SW 1271 (cell line): Measurements from ENCODE around the gene ASPSCR1.

Source experiments
- DNase-seq, 2 experiments: peaks; one replicate each; lab custom pipeline; 2025; lab: John Stamatoyannopoulos, UW

ASPSCR1 gene

GRCh38 chr17:81999976-82000802 is 22.8 kb downstream of the ASPSCR1 start:
- DNase-seq: no peak

GRCh38 chr17:82000803-82001570 is 23.6 kb downstream of the ASPSCR1 start:
- DNase-seq: no peak

DNA sequence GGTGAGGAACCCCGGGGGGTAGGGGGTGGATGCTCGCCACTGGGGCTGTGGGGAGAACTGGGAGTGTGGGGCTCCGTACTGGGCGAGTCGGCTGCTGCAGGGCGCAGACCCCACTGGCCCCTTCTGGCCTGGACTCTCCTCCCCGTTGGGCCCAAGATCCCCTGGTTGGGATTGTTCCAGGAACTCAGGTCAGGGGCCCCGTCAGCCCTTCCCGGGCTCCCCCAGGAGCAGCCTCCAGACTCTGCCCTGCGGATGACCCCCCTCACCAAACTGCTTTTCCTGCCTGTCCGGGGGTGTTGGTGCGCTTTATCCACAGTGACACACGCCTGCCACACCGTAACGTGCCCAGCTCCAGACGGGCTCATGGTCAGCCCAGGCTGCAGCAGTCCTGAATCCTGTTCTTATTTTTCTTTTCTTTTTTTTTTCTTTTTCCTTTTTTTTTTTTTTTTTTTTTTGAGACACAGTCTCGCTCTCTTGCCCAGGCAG is 24.2 kb downstream of the ASPSCR1 start:
- DNase-seq: no peak

DNA sequence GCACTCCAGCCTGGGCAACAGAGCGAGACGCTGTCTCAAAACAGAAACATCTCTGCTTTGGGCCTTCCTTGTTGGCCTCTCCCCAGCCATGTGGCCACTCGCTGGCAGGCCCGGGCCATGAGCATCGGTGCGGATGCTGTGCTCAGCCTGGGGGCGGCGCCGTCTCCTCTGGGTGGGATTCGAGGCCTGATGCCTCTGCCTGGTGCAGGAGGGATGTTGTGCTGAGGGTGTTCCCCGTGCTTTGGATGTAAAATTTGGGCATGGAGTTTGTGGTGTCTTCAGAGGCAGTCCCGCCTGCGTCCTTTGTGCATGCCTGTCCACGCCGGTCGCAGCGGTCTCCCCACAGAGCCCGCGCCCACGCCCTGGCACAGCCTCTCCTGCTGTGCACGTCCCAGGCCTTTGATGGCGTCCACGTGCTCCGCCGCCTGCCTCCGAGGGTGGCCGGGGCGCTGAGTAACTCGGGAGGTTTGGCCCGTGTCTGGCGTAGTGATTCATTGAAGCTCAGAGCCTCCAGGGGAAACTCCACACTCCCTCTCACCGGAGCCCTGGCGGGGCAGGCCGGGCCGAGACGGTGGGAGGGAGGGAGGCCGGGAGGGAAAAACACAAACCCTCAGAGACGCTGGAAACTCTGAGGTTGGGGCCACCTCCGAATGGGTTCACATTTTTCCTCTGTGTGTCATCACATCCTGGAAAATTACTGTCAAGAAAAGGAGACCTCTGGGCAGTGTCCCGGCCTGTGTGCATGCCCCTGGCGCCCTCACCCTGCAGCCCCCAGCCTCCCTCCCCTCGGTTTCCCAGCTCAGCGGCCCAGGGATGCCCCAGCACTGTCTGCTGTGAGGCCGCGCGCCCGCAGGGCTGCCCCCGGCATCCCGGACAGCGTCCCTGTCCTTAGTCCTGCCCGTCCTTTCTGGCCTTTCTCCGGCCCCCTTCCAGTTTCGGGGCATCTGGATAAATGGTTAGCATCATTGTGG is 26.3 kb downstream of the ASPSCR1 start:
- DNase-seq: peak; percentile 77 to 87

- DNase-seq: no peak
Measured at GRCh38 chr17:82004517-82005455, 27.4 kb downstream of the ASPSCR1 start.

DNA sequence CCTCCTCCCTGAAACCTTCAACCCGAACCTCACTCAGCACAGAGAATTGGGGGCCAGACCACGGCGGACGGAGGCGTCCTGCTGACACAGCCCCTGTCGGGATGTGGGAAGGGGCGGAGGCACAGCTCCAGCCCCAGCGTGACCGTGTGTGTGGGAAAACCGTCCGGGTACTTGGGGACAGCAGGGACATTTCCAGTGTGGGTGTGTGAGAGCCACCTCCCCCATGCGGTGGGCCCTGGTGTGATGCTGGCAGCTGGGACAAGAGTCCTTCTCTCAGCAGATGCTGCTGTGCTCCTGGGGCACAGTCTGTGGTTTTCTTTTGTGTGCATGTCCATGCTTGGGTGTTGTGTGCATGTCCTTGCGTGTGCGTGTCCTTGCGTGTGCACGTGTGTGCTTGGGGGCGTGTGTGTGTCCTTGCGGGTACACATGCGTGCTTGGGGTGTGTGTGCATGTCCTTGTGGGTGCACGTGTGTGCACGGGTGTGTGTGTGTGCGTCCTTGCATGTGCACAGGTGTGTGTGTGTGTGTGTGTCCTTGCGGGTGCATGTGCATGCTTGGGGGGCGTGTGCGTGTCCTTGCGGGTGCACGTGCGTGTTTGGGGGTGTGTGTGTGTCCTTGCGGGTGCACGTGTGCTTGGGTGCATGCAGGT is 28.4 kb downstream of the ASPSCR1 start:
- no peak for DNase-seq

- DNase-seq: no peak
Measured at GRCh38 chr17:82006468-82007227, 29.2 kb downstream of the ASPSCR1 start.

GRCh38 chr17:82007228-82007494 is 29.7 kb downstream of the ASPSCR1 start:
- DNase-seq: no peak

- DNase-seq: no peak
Measured at GRCh38 chr17:82007495-82008257, 30.2 kb downstream of the ASPSCR1 start.

GRCh38 chr17:82008258-82008940 is 31.0 kb downstream of the ASPSCR1 start:
- DNase-seq: no peak

DNA sequence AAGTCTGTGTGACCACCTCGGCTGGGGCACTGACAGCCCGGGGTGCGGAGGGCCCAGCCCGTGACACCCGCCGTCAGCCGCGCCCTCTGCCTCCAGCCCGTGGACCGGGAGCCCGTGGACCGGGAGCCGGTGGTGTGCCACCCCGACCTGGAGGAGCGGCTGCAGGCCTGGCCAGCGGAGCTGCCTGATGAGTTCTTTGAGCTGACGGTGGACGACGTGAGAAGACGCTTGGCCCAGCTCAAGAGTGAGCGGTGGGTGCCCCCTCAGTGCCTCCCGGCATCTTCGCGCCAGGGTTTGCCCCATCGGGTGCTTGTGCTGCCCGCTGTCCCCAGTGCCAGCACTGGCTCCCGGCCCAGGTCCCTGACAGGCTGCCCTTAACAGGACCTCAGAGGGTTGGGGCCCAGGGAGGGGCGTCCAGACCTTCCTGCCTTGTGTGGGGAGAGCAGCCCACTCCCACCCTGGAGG is 31.5 kb downstream of the ASPSCR1 start:
- DNase-seq: no peak

DNA sequence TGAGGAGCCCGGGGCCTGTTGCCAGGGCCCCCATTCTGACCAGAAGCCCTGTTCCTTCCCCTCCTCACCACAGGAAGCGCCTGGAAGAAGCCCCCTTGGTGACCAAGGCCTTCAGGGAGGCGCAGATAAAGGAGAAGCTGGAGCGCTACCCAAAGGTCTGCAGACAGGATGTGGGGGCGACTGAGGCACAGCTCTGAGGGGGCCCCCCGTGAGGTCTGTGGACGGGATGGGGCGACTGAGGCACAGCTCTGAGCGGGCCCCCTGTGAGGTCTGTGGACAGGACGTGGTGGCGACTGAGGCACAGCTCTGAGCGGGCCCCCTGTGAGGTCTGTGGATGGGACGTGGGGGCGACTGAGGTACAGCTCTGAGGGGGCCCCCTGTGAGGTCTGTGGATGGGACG is 32.0 kb downstream of the ASPSCR1 start:
- no peak for DNase-seq

DNA sequence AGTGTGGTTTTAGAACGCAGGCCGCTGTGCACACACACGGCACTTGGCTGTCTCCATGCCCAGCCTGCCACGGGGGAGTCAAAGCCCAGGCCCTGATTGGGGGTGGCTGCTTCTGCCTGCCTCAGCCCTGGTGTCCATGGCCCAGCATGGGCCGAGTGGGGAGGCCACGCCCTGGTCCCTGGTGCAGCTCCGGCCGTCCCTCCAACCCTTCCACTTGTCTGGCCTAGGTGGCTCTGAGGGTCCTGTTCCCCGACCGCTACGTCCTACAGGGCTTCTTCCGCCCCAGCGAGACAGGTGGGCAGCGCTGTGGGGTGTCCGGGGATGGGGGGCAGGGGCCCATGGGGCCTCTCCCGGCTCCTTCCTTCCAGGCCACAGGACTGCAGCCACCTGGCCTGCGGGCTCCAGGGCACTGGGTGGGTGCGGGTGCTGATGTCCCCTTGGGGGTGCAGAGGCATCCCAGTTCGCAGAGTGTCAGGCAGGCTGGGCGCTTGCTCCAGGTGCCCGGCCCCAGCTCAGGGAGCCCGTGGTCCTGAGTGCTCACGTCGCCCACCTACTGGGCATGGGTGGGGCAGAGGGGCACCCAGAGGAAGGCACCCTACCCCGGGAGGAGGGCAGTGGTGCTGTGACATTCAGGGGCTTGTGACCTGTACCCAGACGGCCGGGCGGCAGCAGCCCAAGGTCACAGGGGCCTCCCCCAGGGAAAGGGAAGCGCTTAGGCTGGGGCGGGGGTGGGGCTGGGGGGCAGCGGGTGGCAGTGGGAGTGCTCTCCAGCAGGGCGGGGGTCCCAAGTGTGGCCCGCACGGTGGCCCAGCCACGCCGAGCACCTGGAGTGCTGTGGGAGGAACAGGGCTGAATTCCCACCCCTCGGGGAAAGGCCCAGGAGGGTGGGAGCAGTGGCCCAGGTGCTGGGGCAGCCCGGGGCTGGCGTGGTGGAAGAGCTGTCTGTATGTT is 33.4 kb downstream of the ASPSCR1 start:
- DNase-seq: no peak

DNA sequence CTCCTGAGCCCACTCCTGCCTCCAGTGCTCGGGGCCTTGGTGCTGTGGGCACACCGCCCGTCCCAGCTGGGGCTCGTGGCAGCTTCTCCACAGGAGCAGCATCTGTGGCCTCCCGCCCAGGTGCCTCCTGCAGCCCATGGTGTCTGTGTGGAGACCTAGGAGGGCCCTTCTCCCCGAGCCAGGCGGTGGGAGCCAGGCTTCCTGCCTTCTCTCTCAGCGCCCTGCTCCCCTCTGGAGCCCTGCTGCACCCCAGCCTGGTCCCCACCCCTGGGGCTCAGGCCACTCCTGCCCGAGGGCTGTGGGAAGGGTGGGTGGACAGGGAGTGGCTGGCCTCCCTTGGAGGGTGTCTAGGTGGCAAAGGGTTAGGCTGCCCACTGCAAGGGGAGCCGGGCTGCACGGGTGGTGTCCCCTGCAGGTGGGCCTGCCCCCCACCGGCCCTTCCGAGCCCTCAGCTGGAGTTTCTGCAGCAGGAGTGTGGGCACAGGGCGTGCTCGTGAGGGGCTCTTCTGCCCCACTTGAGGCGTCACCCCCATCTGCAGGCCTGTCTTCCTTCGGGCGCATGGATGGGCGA is 34.3 kb downstream of the ASPSCR1 start:
- no peak for DNase-seq

GRCh38 chr17:82012261-82012639 is 34.8 kb downstream of the ASPSCR1 start:
- no peak for DNase-seq

DNA sequence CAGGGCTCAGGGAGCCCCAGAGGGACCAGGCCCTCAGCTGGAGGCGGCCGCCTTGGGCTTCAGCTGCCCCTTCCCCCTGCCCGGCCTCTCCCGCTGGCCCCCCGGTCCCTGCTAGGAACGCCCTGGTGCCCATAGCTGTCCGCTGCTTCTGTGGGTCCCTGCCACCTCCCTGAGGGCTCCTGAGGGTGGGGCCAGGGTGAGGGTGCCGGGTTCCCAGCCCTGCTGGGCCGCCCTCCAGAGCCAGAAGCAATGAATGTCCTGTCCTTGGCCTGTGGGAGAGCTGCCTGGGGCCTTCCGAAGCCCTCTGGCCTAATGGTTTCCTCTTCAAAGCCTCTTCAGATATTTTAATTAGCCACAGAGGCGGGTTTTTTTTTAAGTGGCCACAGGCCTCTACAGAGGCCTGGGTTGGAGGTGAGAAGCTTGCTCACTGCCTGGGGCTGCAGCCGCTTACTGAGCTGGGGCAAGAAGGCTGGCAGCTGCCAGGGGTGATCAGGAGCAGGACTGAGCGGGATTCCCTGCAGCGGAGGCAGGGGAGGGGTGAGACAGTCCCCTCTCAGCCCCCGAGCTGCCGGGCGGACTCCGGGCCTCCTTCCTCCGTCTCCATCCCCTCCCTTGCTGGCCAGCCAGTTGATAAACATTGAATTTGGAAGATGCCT is 35.3 kb downstream of the ASPSCR1 start:
- DNase-seq: no peak
